T47D (cell line): ENCODE measurements around the gene TMIE.
"Not testable (repeated sequence)": the region's sequence is repeated elsewhere in the genome, so short reads cannot be mapped to it uniquely, and the experiment has no call there.

Experiments used
- DNase-seq, 2 experiments: peaks; one replicate each; pipeline versions ENCODE4 v3.0.0 to v3.0.0-alpha.2; 2011 to 2012; ENCODE audit warnings: low read depth in 1 of 2, low spot score in 1 of 2
- JUND ChIP-seq: IDR thresholded peaks from 2 replicates; pipeline ENCODE4 v1.6.1; 2012; ENCODE audit warnings: low read depth
- in situ Hi-C: cut with HindIII; loops from 2 replicates; pipeline ENCODE4 v1.10.0; 2016; ENCODE audit warnings: low sequenced_read_pairs, low pct_unique_long_range_greater_than_20kb

TMIE gene

GRCh38 chr3:46699676-46700523 lies 1.3 kb upstream of the TMIE start:
- in situ Hi-C loops = no loop called here
- TF ChIP-seq JUND = no peak
- peak in 1 of 2 experiments; percentile 18 for DNase-seq

GRCh38 chr3:46700772-46701171 lies 420 bp upstream of the TMIE start:
- TF ChIP-seq JUND = no peak
- DNase-seq = no peak
- in situ Hi-C loops = no loop called here

GRCh38 chr3:46702246-46703012 lies 1.2 kb downstream of the TMIE start:
- DNase-seq = no peak
- TF ChIP-seq JUND = no peak
- in situ Hi-C loops = no loop called here

- in situ Hi-C loops = no loop called here
- DNase-seq = no peak
- no peak for TF ChIP-seq JUND
Measured at GRCh38 chr3:46703013-46703520, 1.9 kb downstream of the TMIE start.

- in situ Hi-C loops, DNase-seq: not testable (repeated sequence)
Measured at GRCh38 chr3:46704346-46704745, 3.2 kb downstream of the TMIE start.

- DNase-seq = peak; percentile 64 to 73
- TF ChIP-seq JUND = no peak
- in situ Hi-C loops = no loop called here
Measured at GRCh38 chr3:46705022-46705530, 3.9 kb downstream of the TMIE start.

- in situ Hi-C loops = no loop called here
- no peak for TF ChIP-seq JUND
- no peak for DNase-seq
Measured at GRCh38 chr3:46705751-46706552, 4.8 kb downstream of the TMIE start.

- no peak for DNase-seq
- in situ Hi-C loops = no loop called here
Measured at GRCh38 chr3:46706771-46707582, 5.8 kb downstream of the TMIE start.

GRCh38 chr3:46707601-46708011 lies 6.4 kb downstream of the TMIE start:
- in situ Hi-C loops = no loop called here
- DNase-seq = no peak
- TF ChIP-seq JUND = no peak

More at GRCh38 chr3:46706771-46707582, 5.8 kb downstream of the TMIE start:
- no peak for TF ChIP-seq JUND

- no peak for TF ChIP-seq JUND
- in situ Hi-C loops = no loop called here
- no peak for DNase-seq
Measured at GRCh38 chr3:46708401-46709156, 7.4 kb downstream of the TMIE start.

GRCh38 chr3:46709157-46709654 lies 8.0 kb downstream of the TMIE start:
- DNase-seq = no peak
- in situ Hi-C loops = no loop called here
- no peak for TF ChIP-seq JUND
